ENCODE results near the gene PPP3R2. TPM values are rescaled to one million over a fixed set of nuclear protein-coding genes. Genes with fewer than 3 reads are reported as not detected.
A peak's percentile ranks its signal among the peaks of the same experiment; 100 is the strongest.

PPP3R2 gene
- total RNA-seq, 6 donors from 2014 or later = not detected

DNA sequence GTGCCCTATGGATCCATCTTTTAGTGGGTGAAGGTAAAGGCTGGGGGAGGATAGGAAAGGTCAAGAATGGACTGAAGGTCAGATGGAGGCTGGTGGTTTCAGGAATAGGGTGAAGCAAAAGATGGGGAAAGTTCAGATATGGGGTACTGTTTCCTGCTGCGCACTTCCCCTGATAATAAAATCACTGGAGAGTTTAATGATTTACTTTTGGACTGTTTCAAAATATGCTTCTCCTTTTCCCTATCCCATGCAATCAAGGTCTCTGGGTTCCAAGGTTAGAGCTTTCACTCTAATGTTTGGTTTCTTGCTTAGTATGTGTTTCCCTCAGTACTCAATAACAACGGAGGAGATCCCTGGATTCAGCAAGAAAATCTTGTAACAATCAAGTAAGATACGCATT lies 10.8 kb upstream of the PPP3R2 start:
- Histone ChIP-seq H3K4me1 (peaks cover 0 to 4% (median 0%) of the 10 kb centered on the region in 4 donors), H3K9me3 (no peaks in the 10 kb centered on the region), H3K27ac (no peak overlapping the region), H3K36me3 (no peaks in the 10 kb centered on the region), H3K4me3 (no peak overlapping the region), H3K27me3 (no peaks in the 10 kb centered on the region)
- ATAC-seq (ENCODE audit: low FRiP score in 2 of 2) (no peak), DNase-seq (no peak)
- 86 to 90% methylated on average over 3 of the region's 3 CpGs for WGBS, 2 donors
- TF ChIP-seq POLR2A (IDR thresholded peaks at IDR 0.05) (no peak), POLR2AphosphoS5 (IDR thresholded peaks at IDR 0.05) (no peak), EP300 (IDR thresholded peaks at IDR 0.05) (no peak)
- TF ChIP-seq, protein P1, sequence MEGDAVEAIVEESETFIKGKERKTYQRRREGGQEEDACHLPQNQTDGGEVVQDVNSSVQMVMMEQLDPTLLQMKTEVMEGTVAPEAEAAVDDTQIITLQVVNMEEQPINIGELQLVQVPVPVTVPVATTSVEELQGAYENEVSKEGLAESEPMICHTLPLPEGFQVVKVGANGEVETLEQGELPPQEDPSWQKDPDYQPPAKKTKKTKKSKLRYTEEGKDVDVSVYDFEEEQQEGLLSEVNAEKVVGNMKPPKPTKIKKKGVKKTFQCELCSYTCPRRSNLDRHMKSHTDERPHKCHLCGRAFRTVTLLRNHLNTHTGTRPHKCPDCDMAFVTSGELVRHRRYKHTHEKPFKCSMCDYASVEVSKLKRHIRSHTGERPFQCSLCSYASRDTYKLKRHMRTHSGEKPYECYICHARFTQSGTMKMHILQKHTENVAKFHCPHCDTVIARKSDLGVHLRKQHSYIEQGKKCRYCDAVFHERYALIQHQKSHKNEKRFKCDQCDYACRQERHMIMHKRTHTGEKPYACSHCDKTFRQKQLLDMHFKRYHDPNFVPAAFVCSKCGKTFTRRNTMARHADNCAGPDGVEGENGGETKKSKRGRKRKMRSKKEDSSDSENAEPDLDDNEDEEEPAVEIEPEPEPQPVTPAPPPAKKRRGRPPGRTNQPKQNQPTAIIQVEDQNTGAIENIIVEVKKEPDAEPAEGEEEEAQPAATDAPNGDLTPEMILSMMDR (IDR thresholded peaks at IDR 0.05) = no peak

DNA sequence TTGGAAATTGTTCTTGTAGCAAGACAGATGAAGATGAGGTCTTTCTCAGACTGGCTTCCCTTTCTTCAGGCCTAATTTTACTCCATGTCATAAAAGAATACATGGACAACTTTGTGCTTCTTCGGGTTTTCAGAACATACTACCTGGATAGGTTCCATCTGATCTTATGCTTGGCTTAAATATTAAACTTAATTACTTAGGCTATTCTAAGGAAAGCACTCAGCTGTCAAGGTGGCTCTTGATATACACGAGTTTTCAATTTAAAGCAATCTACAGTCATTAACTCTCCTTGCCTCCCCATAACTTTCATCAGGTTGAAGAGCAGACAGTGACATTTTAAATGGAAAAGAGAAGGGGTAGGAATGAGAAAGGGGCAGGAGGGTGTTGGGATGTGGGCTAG lies 9.5 kb upstream of the PPP3R2 start:
- H3K27me3 ChIP-seq = no peaks in the 10 kb centered on the region
- WGBS, 2 donors = 45 to 52% methylated on average over 2 of the region's 2 CpGs
- no peaks in the 10 kb centered on the region for H3K9me3 ChIP-seq
- ATAC-seq (ENCODE audit: low FRiP score in 2 of 2) = no peak
- no peak overlapping the region for H3K27ac ChIP-seq
- H3K36me3 ChIP-seq = no peaks in the 10 kb centered on the region
- no peak for TF ChIP-seq EP300 (IDR thresholded peaks at IDR 0.05)
- TF ChIP-seq, protein P1 (IDR thresholded peaks at IDR 0.05) = no peak
- TF ChIP-seq POLR2A (IDR thresholded peaks at IDR 0.05) = no peak
- TF ChIP-seq POLR2AphosphoS5 (IDR thresholded peaks at IDR 0.05) = no peak
- peaks cover 0 to 4% (median 0%) of the 10 kb centered on the region in 4 donors for H3K4me1 ChIP-seq
- H3K4me3 ChIP-seq = no peak overlapping the region
- DNase-seq = no peak

DNA sequence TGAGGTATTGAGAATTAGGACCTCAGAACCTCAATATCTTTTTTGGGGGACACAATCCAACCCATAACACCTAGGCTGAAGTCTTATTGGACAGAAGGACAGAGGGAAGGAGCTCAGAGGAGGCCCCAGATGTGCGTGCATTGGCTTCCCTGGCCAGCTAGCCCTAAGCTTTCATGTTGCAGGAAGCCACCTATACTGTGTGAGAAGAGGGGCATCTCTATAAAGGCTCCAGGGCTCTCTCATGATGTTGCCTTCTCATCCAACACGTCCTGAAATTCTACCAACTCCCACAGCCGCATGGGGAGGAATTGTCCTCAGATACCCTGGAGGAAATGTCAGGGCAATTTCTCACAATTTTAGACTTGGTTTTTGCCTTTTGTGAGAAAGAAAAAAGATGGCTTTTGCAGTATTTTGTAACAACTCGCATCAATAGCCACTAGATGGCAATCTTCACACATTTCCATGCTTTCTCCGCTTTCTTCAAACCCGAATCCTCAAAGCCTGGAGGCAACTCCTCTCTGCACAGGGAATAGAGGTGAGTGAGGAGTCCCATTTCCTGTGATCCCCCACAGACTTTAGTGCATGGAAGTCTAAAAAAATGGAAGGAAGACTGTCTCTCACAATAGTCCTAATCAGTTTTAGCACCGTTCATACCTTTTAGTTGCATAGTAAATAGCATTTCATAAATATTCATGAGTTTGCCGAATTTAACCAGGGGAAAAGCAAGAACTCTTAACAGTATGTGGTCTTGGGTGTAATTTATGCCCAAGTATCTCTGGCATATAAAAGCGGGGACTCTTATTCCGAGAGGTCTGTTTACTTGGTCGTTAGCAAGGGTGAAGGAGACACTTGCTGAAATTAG lies 7.4 kb upstream of the PPP3R2 start:
- no peak for DNase-seq
- 22 to 26% methylated on average over 11 of the region's 11 CpGs for WGBS, 2 donors

DNA sequence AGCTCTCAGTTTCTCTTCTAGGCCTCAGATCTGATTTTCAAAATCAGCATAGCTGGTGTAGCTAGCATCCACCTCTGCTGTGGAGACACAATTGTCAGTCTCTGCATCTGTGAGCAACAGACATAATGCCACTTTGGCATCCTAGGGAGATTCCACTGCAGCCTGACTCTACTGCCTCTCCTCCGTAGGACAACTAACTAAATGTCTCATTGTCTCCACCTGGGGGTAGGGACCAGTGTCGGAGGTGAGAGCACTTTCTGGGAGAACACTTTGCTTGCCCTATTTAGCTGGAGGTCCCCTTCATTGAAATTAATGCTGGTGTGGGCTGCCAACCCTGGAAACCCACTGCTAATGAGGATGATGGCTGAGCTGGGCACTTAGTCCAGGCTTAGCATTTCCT lies 1.4 kb downstream of the PPP3R2 start:
- TF ChIP-seq EP300 (IDR thresholded peaks at IDR 0.05) (no peak), POLR2A (IDR thresholded peaks at IDR 0.05) (no peak), POLR2AphosphoS5 (IDR thresholded peaks at IDR 0.05) (no peak)
- TF ChIP-seq, protein P1 (IDR thresholded peaks at IDR 0.05) = no peak
- DNase-seq = no peak
- Histone ChIP-seq H3K9me3 (no peaks in the 10 kb centered on the region), H3K27ac (no peak overlapping the region), H3K36me3 (no peaks in the 10 kb centered on the region), H3K4me1 (no peaks in the 10 kb centered on the region), H3K27me3 (no peaks in the 10 kb centered on the region), H3K4me3 (no peak overlapping the region)
- 64 to 68% methylated on average over 2 of the region's 2 CpGs for WGBS, 2 donors
- no peak for ATAC-seq (ENCODE audit: low FRiP score in 2 of 2)

More for the DNA sequence above, 7.4 kb upstream of the PPP3R2 start:
- H3K4me1 ChIP-seq = peaks cover 0 to 4% (median 0%) of the 10 kb centered on the region in 4 donors
- H3K9me3 ChIP-seq = no peaks in the 10 kb centered on the region
- ATAC-seq (ENCODE audit: low FRiP score in 2 of 2) = peak in 1 of 2 donors; percentile 73
- no peak overlapping the region for H3K4me3 ChIP-seq
- TF ChIP-seq POLR2A (IDR thresholded peaks at IDR 0.05) = no peak
- TF ChIP-seq, protein P1 (IDR thresholded peaks at IDR 0.05) = peak in 5 of 6 experiments; percentile 20 to 47 (median 30)
- no peak for TF ChIP-seq EP300 (IDR thresholded peaks at IDR 0.05)
- TF ChIP-seq POLR2AphosphoS5 (IDR thresholded peaks at IDR 0.05) = no peak
- no peaks in the 10 kb centered on the region for H3K36me3 ChIP-seq
- H3K27ac ChIP-seq = no peak overlapping the region
- no peaks in the 10 kb centered on the region for H3K27me3 ChIP-seq

DNA sequence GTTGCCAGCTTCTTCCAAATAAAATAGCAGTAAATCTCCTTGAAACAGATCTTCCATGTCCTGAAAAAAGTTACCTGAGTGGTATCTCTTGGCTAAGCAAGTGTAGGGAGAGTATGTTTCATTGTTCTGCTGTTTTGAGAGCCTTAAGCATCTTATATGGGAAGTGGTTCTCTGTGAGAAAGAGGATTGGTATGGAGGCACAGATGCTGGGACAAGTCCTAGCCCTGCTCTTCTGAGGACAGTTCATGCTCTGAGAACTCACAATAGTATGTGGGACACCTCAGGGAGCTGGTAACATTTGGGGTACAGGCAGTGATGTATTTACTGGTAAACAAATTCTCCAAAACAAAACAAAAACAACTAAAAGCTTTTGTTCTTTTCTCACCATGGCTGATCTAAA lies 2.0 kb downstream of the PPP3R2 start:
- TF ChIP-seq POLR2AphosphoS5 (IDR thresholded peaks at IDR 0.05) (no peak), EP300 (IDR thresholded peaks at IDR 0.05) (no peak), POLR2A (IDR thresholded peaks at IDR 0.05) (no peak)
- TF ChIP-seq, protein P1 (IDR thresholded peaks at IDR 0.05) = no peak
- Histone ChIP-seq H3K36me3 (no peaks in the 10 kb centered on the region), H3K4me3 (no peak overlapping the region), H3K27me3 (no peaks in the 10 kb centered on the region), H3K9me3 (no peaks in the 10 kb centered on the region), H3K4me1 (no peaks in the 10 kb centered on the region), H3K27ac (no peak overlapping the region)
- DNase-seq (no peak), ATAC-seq (ENCODE audit: low FRiP score in 2 of 2) (no peak)

Data from upper lobe of left lung (tissue), 6 donors.